ENCODE data around the gene ACAD10. TPM values are rescaled to one million over a fixed set of nuclear protein-coding genes. Genes with fewer than 3 reads are reported as not detected.

The ACAD10 gene
- total RNA-seq, 2 experiments from 2014 or later = 15.0 to 35.3 TPM

DNA sequence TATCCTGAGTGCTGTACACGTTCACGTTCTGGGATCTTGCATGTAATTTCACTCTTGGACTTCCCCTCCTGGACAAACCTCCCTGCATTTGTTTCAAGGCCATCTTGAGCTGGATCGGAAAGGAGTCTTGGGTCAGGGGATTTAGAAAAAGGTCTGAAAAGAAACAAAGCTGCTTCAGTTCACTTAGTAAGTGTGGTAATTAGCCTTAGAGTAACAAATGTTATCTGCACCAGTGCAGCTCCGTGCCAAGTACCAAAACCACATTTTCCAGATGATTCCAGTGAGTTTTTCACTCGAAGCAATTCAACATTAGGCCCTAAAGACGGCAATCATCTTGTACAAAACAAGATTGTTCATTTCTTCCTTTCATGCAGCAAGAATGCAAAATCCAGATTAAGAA, 47.3 kb upstream of the ACAD10 start:
- ChIA-PET POLR2A (interaction anchor here (0.5 to 0.6 kb wide), 4 partner anchors 19 to 164 kb away, joined by 3 to 7 read pairs (median 6); no protein-coding TSS in a partner anchor), CTCF (ENCODE audit: unreplicated experiment) (no interaction called here)
- Histone ChIP-seq H3K27ac (ENCODE audit: low read depth, low read length, poor library complexity, severe bottlenecking) (no peak overlapping the region), H3K9me2 (ENCODE audit: insufficient read depth, low read length) (no peaks in the 10 kb centered on the region), H3K4me1 (ENCODE audit: insufficient read depth, low read length, poor library complexity, severe bottlenecking) (no peaks in the 10 kb centered on the region), H3K79me2 (ENCODE audit: insufficient read depth, low read depth, low read length) (no peaks in the 10 kb centered on the region), H3K4me2 (ENCODE audit: low read length) (no peak overlapping the region), H2AFZ (ENCODE audit: low read length) (no peak overlapping the region), H3K9me3 (ENCODE audit: low read length) (no peaks in the 10 kb centered on the region), H3K36me3 (ENCODE audit: insufficient read depth, low read length) (peaks cover 18% of the 10 kb centered on the region), H3K4me3 (ENCODE audit: low read depth, low read length, poor library complexity, severe bottlenecking) (no peak overlapping the region), H4K20me1 (ENCODE audit: insufficient read depth, low read length) (no peaks in the 10 kb centered on the region)
- BruUV-seq (replicated peaks) = no TSS peak
- intact Hi-C loops (cut with micrococcal nuclease; ENCODE audit: unreplicated experiment) = no loop called here
- DNase-seq (ENCODE audit: low spot score) = no peak
- TF ChIP-seq EZH2phosphoT487 (IDR thresholded peaks at IDR 0.05; ENCODE audit: borderline replicate concordance, low read depth, low read length) = no peak

DNA sequence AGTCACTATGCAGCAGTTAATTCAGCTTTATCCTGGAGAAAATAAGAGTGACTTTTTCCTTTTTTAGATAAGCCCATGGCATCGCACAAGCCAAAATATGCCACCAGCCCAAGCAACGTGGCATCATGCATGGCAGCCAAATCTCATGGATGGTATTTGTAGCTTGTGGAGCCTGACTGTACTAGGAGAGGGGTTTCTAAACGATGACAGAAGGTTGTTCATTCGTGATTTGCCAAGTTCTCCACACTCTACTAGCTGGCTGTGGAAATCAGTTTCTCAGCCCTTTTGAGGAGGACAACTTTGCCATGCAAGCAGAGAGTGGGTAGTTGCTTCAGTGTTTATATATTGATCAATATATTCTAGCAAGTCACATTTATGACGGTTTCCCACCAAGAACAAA, 45.3 kb upstream of the ACAD10 start:
- Histone ChIP-seq H3K4me3 (ENCODE audit: low read depth, low read length, poor library complexity, severe bottlenecking) (no peak overlapping the region), H3K9me2 (ENCODE audit: insufficient read depth, low read length) (no peaks in the 10 kb centered on the region), H3K9me3 (ENCODE audit: low read length) (no peaks in the 10 kb centered on the region), H3K4me2 (ENCODE audit: low read length) (no peak overlapping the region), H3K4me1 (ENCODE audit: insufficient read depth, low read length, poor library complexity, severe bottlenecking) (no peaks in the 10 kb centered on the region), H3K27ac (ENCODE audit: low read depth, low read length, poor library complexity, severe bottlenecking) (no peak overlapping the region), H3K36me3 (ENCODE audit: insufficient read depth, low read length) (peaks cover 34% of the 10 kb centered on the region), H2AFZ (ENCODE audit: low read length) (no peak overlapping the region), H4K20me1 (ENCODE audit: insufficient read depth, low read length) (no peaks in the 10 kb centered on the region), H3K79me2 (ENCODE audit: insufficient read depth, low read depth, low read length) (no peaks in the 10 kb centered on the region)
- ChIA-PET POLR2A (interaction anchor here (0.6 kb wide), 1 partner anchor 60 kb away, joined by 5 read pairs; no protein-coding TSS in a partner anchor), CTCF (ENCODE audit: unreplicated experiment) (no interaction called here)
- intact Hi-C loops (cut with micrococcal nuclease; ENCODE audit: unreplicated experiment) = no loop called here
- BruUV-seq (replicated peaks) = no TSS peak
- no peak for DNase-seq (ENCODE audit: low spot score)
- TF ChIP-seq CTCF (conservative IDR thresholded peaks at IDR 0.05; ENCODE audit: low read length) (no peak), EZH2phosphoT487 (IDR thresholded peaks at IDR 0.05; ENCODE audit: borderline replicate concordance, low read depth, low read length) (no peak)

DNA sequence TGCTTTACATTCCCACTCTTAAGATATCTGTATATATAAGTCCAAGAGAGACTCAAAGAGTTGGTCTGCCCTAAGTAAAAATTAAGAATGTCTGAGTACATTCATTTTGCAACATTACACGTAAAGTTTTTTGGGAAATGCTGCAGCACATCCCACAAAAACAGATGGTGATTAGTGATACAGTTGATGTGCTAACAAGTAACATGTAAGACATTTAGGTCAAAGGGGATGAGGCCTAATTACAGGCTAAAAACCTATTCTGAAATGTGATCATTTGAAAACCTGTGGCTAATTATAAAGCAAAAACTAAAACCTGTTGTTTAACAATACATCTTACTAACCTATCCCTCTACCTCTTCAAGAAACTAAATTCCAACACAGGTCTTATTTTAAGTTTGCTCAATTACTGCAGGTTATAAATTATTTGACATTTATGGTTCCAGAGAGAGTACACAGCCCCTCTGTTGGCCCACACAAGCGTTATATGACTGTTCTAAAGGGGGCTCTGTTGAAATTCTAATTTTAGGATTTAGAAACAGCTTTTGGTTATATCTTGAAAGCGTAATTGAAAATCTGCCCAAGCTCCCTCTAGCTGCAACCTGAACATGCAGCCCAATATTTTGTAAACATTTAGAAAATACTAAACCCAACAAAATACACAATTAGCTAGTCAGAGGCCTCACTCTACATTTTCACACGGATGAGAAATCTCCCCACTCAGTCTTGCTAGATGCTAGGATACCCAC, 43.0 kb upstream of the ACAD10 start:
- TSS peak; percentile 60 for BruUV-seq (replicated peaks)
- DNase-seq (ENCODE audit: low spot score) = no peak
- Histone ChIP-seq H2AFZ (ENCODE audit: low read length) (no peak overlapping the region), H3K36me3 (ENCODE audit: insufficient read depth, low read length) (peaks cover 56% of the 10 kb centered on the region), H4K20me1 (ENCODE audit: insufficient read depth, low read length) (no peaks in the 10 kb centered on the region), H3K4me3 (ENCODE audit: low read depth, low read length, poor library complexity, severe bottlenecking) (no peak overlapping the region), H3K9me2 (ENCODE audit: insufficient read depth, low read length) (no peaks in the 10 kb centered on the region), H3K9me3 (ENCODE audit: low read length) (no peaks in the 10 kb centered on the region), H3K4me1 (ENCODE audit: insufficient read depth, low read length, poor library complexity, severe bottlenecking) (no peaks in the 10 kb centered on the region), H3K4me2 (ENCODE audit: low read length) (no peak overlapping the region), H3K27ac (ENCODE audit: low read depth, low read length, poor library complexity, severe bottlenecking) (no peak overlapping the region), H3K79me2 (ENCODE audit: insufficient read depth, low read depth, low read length) (no peaks in the 10 kb centered on the region)
- intact Hi-C loops (cut with micrococcal nuclease; ENCODE audit: unreplicated experiment) = no loop called here
- POLR2A ChIA-PET = no interaction called here
- TF ChIP-seq CTCF (conservative IDR thresholded peaks at IDR 0.05; ENCODE audit: low read length) = no peak
- no peak for TF ChIP-seq EZH2phosphoT487 (IDR thresholded peaks at IDR 0.05; ENCODE audit: borderline replicate concordance, low read depth, low read length)
- CTCF ChIA-PET (ENCODE audit: unreplicated experiment) = no interaction called here
